H1 (cell line): ENCODE data around the gene COL4A2.
"Not testable (repeated sequence)": the region's sequence is repeated elsewhere in the genome, so short reads cannot be mapped to it uniquely, and the experiment has no call there.

ENCODE experiments used
- CEBPB ChIP-seq: IDR thresholded peaks from 2 replicates; pipeline ENCODE4 v1.6.1; 2012; ENCODE audit warnings: low read depth, low read length
- CHD2 ChIP-seq: IDR thresholded peaks from 2 replicates; pipeline ENCODE4 v1.6.1; 2012; ENCODE audit warnings: low read length, improper control_type of control experiment
- EP300 ChIP-seq, 2 experiments: IDR thresholded peaks; 1 replicate in 1 of 2; 2 replicates in 1 of 2; pipeline ENCODE4 v1.6.1; 2011 to 2012; ENCODE audit warnings: low read depth in 2 of 2, low read length in 2 of 2, mild to moderate bottlenecking in 2 of 2, borderline replicate concordance in 1 of 2, inconsistent platforms in 1 of 2, moderate library complexity in 1 of 2
- EZH2 ChIP-seq: fragments of 200-600 bp; sonication (generic); IDR thresholded peaks from 2 replicates; pipeline ENCODE4 v1.7.1; 2012; ENCODE audit warnings: low read depth, mild to moderate bottlenecking, moderate library complexity, low read length, inconsistent platforms; ENCODE audit not compliant: severe bottlenecking
- HDAC2 ChIP-seq, 2 experiments: fragments of 300-600 bp in 1 of 2; sonication (generic) in 1 of 2; IDR thresholded peaks; 2 replicates each; pipeline ENCODE4 v1.6.1; 2011 to 2012; ENCODE audit warnings: low read depth in 2 of 2, low read length in 2 of 2, mild to moderate bottlenecking in 2 of 2, moderate library complexity in 2 of 2, borderline replicate concordance in 1 of 2, inconsistent platforms in 1 of 2
- KDM1A ChIP-seq: fragments of 200-600, 300-600 bp; sonication (generic); IDR thresholded peaks from 2 replicates; pipeline ENCODE4 v1.7.1; 2016; ENCODE audit warnings: mild to moderate bottlenecking, low read length, borderline replicate concordance
- MAFK ChIP-seq: IDR thresholded peaks from 2 replicates; pipeline ENCODE4 v1.6.1; 2012; ENCODE audit warnings: low read depth, mild to moderate bottlenecking, improper control_type of control experiment, low read length
- POLR2A ChIP-seq, 2 experiments: IDR thresholded peaks; 1 replicate in 1 of 2; 2 replicates in 1 of 2; pipeline ENCODE4 v1.6.1; 2011; ENCODE audit warnings: low read depth in 2 of 2, low read length in 2 of 2, mild to moderate bottlenecking in 2 of 2; ENCODE audit errors: control extremely low read depth in 1 of 2
- SIX5 ChIP-seq: IDR thresholded peaks from 2 replicates; pipeline ENCODE4 v1.6.1; 2011; ENCODE audit warnings: mild to moderate bottlenecking, low read depth, low read length
- TAF1 ChIP-seq: IDR thresholded peaks from 2 replicates; pipeline ENCODE4 v1.6.1; 2011; ENCODE audit warnings: mild to moderate bottlenecking, low read depth, low read length
- ZNF274 ChIP-seq: IDR thresholded peaks from 2 replicates; pipeline ENCODE4 v1.7.0; 2012; ENCODE audit warnings: low read length, borderline replicate concordance; ENCODE audit errors: extremely low read depth
- TF ChIP-seq, protein P1 (sequence below), 3 experiments: IDR thresholded peaks; 1 replicate in 2 of 3; 2 replicates in 1 of 3; pipeline versions ENCODE4 v1.5.1 to v1.6.1; 2011; ENCODE audit warnings: low read length in 3 of 3, mild to moderate bottlenecking in 3 of 3, inconsistent platforms in 2 of 3, low read depth in 1 of 3, moderate library complexity in 1 of 3; ENCODE audit not compliant: insufficient read depth in 1 of 3; ENCODE audit errors: control extremely low read depth in 1 of 3
- TF ChIP-seq, protein P2 (sequence below): IDR thresholded peaks from 2 replicates; pipeline ENCODE4 v1.6.1; 2011; ENCODE audit warnings: low read length, improper control_type of control experiment

DNA sequence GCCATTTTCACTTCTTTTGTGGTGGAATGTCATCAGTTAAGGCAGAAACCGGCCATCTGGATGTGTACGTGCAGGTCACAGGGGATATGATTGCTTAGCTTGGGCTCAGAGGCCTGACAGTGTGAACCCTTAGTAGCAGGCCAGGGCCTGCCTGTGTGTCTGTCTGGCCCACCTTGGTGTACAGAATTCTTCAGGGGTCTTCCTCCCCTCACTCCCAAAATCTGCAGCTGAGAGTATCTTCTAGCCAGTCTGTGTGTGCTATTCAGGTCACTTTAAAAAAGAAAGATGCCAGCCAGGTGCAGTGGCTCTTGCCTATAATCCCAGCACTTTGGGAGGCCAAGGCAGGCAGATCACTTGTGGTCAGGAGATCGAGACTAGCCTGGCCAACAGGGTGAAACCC is 179.8 kb downstream of the COL4A2 start:
- TF ChIP-seq, protein P1, sequence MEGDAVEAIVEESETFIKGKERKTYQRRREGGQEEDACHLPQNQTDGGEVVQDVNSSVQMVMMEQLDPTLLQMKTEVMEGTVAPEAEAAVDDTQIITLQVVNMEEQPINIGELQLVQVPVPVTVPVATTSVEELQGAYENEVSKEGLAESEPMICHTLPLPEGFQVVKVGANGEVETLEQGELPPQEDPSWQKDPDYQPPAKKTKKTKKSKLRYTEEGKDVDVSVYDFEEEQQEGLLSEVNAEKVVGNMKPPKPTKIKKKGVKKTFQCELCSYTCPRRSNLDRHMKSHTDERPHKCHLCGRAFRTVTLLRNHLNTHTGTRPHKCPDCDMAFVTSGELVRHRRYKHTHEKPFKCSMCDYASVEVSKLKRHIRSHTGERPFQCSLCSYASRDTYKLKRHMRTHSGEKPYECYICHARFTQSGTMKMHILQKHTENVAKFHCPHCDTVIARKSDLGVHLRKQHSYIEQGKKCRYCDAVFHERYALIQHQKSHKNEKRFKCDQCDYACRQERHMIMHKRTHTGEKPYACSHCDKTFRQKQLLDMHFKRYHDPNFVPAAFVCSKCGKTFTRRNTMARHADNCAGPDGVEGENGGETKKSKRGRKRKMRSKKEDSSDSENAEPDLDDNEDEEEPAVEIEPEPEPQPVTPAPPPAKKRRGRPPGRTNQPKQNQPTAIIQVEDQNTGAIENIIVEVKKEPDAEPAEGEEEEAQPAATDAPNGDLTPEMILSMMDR (IDR thresholded peaks at IDR 0.05; ENCODE audit: control extremely low read depth in 1 of 3, insufficient read depth in 1 of 3, low read depth in 1 of 3, low read length in 3 of 3): not testable (repeated sequence)
- TF ChIP-seq TAF1; MAFK; CHD2; HDAC2 (IDR thresholded peaks at IDR 0.05; ENCODE audit: borderline replicate concordance in 1 of 2, low read depth in 2 of 2, low read length in 2 of 2); SIX5; KDM1A; CEBPB; EP300 (IDR thresholded peaks at IDR 0.05; ENCODE audit: borderline replicate concordance in 1 of 2, low read depth in 2 of 2, low read length in 2 of 2); EZH2; POLR2A (IDR thresholded peaks at IDR 0.05; ENCODE audit: control extremely low read depth in 1 of 2, low read depth in 2 of 2, low read length in 2 of 2); ZNF274: not testable (repeated sequence)
- TF ChIP-seq, protein P2, sequence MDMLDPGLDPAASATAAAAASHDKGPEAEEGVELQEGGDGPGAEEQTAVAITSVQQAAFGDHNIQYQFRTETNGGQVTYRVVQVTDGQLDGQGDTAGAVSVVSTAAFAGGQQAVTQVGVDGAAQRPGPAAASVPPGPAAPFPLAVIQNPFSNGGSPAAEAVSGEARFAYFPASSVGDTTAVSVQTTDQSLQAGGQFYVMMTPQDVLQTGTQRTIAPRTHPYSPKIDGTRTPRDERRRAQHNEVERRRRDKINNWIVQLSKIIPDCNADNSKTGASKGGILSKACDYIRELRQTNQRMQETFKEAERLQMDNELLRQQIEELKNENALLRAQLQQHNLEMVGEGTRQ: not testable (repeated sequence)
